Measurements from ENCODE around the gene WIPF3. TPM values are rescaled to one million over a fixed set of nuclear protein-coding genes. Genes with fewer than 3 reads are reported as not detected.

WIPF3 gene
- total RNA-seq, 1 experiment from 2014 or later, result 11.6 TPM

GRCh38 chr7:29878081-29878688, 71.9 kb downstream of the WIPF3 start:
- Histone ChIP-seq H3K18ac (ENCODE audit: insufficient read length, low read depth, low read length) (no peak overlapping the region), H3K23ac (ENCODE audit: insufficient read length, low read depth, low read length) (no peak overlapping the region), H2BK15ac (ENCODE audit: low read depth, low read length) (no peak overlapping the region), H3T11ph (ENCODE audit: low read length) (no peak overlapping the region), H4K20me1 (ENCODE audit: control insufficient read depth, insufficient read depth, insufficient read length) (no peaks in the 10 kb centered on the region), H3K56ac (ENCODE audit: insufficient read length, low read depth, low read length) (no peak overlapping the region), H3K27me3 (ENCODE audit: insufficient read depth, low read length) (no peaks in the 10 kb centered on the region), H3K4me2 (ENCODE audit: insufficient read depth, insufficient read length, low read length) (no peak overlapping the region), H4K91ac (ENCODE audit: insufficient read length, low read depth, low read length) (no peak overlapping the region), H4K5ac (ENCODE audit: insufficient read length, low read depth, low read length) (no peak overlapping the region), H3K27ac (ENCODE audit: insufficient read length, low read depth, low read length) (no peak overlapping the region), H2BK20ac (ENCODE audit: low read depth, low read length, poor library complexity, severe bottlenecking) (no peak overlapping the region), H3K23me2 (ENCODE audit: insufficient read length, low read depth, low read length, poor library complexity, severe bottlenecking) (no peaks in the 10 kb centered on the region), H3K4me1 (ENCODE audit: insufficient read depth, low read length) (peaks cover under 1% of the 10 kb centered on the region; the same call in 1 of the 2 replicates), H3K9me3 (ENCODE audit: control insufficient read depth, low read depth, low read length) (no peaks in the 10 kb centered on the region), H2BK5ac (ENCODE audit: insufficient read length, low read length) (no peak overlapping the region), H2BK120ac (ENCODE audit: low read depth, low read length, poor library complexity, severe bottlenecking) (no peak overlapping the region), H3K9ac (ENCODE audit: extremely low read depth, insufficient read length, low read length) (no peak overlapping the region), H3K79me2 (ENCODE audit: insufficient read depth, low read length) (no peaks in the 10 kb centered on the region), H3K79me1 (ENCODE audit: insufficient read depth, low read depth, low read length, poor library complexity, severe bottlenecking) (no peaks in the 10 kb centered on the region), H2BK12ac (ENCODE audit: insufficient read length, low read depth, low read length) (no peak overlapping the region), H3K4ac (ENCODE audit: low read depth, low read length) (no peak overlapping the region), H4K8ac (replicated peaks; ENCODE audit: insufficient read length, low read depth, low read length) (no peak overlapping the region), H3K14ac (ENCODE audit: insufficient read depth, low read length) (no peak overlapping the region), H2AK5ac (ENCODE audit: insufficient read length, low read length) (no peak overlapping the region), H2AFZ (ENCODE audit: low read length) (no peak overlapping the region)
- Mint-ChIP-seq H3K4me3 (no peak overlapping the region), H3K27ac (no peak overlapping the region), H3K4me1 (peaks cover 14 to 16% of the 10 kb centered on the region in 2 experiments), H3K9me3 (no peaks in the 10 kb centered on the region), H3K36me3 (ENCODE audit: insufficient read depth in 1 of 3, low read depth in 3 of 3) (no peaks in the 10 kb centered on the region), H3K27me3 (ENCODE audit: low read depth) (no peaks in the 10 kb centered on the region)
- DNase-seq, result no peak
- TF ChIP-seq CTCF (conservative IDR thresholded peaks at IDR 0.05), result peak; percentile 54
- WGBS (ENCODE audit: extremely low coverage, insufficient read length, low lambda C conversion rate), result no CpG with 5 or more reads among the region's 5 CpGs

All from H9 (cell line).